Measurements from ENCODE around the gene TBC1D9.

DNA sequence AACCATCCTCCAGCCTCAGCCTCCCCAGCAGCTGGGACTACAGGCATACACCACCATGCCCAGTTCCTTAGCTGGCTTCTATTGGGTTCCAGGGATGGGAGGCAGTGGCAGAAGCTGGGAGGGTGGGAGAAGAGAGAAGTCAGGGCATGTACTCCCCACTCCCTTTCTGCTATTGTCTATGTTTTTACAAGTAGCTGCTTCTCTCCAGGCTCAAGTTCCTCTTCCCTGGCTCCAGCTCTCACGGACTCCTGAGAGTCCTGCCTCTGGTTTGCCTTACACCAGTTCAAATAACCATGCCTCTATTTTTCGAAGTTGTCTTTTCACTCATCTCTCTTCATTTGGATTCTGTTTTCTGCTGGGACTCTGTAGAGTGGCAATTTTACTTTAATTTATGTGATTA is 2.9 kb downstream of the TBC1D9 start:
- TF ChIP-seq, protein P1, sequence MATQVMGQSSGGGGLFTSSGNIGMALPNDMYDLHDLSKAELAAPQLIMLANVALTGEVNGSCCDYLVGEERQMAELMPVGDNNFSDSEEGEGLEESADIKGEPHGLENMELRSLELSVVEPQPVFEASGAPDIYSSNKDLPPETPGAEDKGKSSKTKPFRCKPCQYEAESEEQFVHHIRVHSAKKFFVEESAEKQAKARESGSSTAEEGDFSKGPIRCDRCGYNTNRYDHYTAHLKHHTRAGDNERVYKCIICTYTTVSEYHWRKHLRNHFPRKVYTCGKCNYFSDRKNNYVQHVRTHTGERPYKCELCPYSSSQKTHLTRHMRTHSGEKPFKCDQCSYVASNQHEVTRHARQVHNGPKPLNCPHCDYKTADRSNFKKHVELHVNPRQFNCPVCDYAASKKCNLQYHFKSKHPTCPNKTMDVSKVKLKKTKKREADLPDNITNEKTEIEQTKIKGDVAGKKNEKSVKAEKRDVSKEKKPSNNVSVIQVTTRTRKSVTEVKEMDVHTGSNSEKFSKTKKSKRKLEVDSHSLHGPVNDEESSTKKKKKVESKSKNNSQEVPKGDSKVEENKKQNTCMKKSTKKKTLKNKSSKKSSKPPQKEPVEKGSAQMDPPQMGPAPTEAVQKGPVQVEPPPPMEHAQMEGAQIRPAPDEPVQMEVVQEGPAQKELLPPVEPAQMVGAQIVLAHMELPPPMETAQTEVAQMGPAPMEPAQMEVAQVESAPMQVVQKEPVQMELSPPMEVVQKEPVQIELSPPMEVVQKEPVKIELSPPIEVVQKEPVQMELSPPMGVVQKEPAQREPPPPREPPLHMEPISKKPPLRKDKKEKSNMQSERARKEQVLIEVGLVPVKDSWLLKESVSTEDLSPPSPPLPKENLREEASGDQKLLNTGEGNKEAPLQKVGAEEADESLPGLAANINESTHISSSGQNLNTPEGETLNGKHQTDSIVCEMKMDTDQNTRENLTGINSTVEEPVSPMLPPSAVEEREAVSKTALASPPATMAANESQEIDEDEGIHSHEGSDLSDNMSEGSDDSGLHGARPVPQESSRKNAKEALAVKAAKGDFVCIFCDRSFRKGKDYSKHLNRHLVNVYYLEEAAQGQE (IDR thresholded peaks at IDR 0.05; ENCODE audit: low read depth), result no peak
- TF ChIP-seq YY1 (IDR thresholded peaks at IDR 0.05; ENCODE audit: extremely low read depth, insufficient replicate concordance, low read depth, low read length) (no peak), SP1 (IDR thresholded peaks at IDR 0.05; ENCODE audit: low read depth) (no peak), POLR2A (IDR thresholded peaks at IDR 0.05; ENCODE audit: borderline replicate concordance, extremely low read depth, insufficient read depth, insufficient read length) (no peak)
- TF ChIP-seq, protein P2, sequence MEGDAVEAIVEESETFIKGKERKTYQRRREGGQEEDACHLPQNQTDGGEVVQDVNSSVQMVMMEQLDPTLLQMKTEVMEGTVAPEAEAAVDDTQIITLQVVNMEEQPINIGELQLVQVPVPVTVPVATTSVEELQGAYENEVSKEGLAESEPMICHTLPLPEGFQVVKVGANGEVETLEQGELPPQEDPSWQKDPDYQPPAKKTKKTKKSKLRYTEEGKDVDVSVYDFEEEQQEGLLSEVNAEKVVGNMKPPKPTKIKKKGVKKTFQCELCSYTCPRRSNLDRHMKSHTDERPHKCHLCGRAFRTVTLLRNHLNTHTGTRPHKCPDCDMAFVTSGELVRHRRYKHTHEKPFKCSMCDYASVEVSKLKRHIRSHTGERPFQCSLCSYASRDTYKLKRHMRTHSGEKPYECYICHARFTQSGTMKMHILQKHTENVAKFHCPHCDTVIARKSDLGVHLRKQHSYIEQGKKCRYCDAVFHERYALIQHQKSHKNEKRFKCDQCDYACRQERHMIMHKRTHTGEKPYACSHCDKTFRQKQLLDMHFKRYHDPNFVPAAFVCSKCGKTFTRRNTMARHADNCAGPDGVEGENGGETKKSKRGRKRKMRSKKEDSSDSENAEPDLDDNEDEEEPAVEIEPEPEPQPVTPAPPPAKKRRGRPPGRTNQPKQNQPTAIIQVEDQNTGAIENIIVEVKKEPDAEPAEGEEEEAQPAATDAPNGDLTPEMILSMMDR (IDR thresholded peaks at IDR 0.05 in 2 of 3, conservative IDR thresholded peaks at IDR 0.05 in 1 of 3; ENCODE audit: borderline replicate concordance in 1 of 3, insufficient read depth in 1 of 3, low read depth in 2 of 3, low read length in 2 of 3), result no peak
